ENCODE measurements around the gene CLEC5A. TPM values are rescaled to one million over a fixed set of nuclear protein-coding genes. Genes with fewer than 3 reads are reported as not detected.

CLEC5A gene
- total RNA-seq, 4 donors from 2014 or later: 1.6 to 3.8 (median 2.9) TPM

DNA sequence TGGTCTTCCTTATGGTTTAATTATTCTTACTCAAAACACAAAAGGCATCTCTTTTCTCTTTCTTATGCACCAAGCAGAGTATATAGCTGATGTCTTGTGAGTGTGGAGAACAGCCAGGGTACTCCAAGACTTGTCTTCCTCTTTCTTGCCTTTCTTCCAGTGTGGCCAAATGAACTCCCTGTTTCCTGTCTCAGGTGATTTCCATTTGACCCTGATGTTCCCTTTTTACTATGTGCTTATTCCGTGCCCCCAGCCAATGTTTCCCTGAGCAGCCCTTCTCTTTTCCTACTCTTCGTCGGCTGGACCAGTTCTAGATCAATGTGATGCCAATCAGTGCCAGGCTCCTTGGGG, 18.0 kb downstream of the CLEC5A start:
- TF ChIP-seq, protein P1, sequence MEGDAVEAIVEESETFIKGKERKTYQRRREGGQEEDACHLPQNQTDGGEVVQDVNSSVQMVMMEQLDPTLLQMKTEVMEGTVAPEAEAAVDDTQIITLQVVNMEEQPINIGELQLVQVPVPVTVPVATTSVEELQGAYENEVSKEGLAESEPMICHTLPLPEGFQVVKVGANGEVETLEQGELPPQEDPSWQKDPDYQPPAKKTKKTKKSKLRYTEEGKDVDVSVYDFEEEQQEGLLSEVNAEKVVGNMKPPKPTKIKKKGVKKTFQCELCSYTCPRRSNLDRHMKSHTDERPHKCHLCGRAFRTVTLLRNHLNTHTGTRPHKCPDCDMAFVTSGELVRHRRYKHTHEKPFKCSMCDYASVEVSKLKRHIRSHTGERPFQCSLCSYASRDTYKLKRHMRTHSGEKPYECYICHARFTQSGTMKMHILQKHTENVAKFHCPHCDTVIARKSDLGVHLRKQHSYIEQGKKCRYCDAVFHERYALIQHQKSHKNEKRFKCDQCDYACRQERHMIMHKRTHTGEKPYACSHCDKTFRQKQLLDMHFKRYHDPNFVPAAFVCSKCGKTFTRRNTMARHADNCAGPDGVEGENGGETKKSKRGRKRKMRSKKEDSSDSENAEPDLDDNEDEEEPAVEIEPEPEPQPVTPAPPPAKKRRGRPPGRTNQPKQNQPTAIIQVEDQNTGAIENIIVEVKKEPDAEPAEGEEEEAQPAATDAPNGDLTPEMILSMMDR (IDR thresholded peaks at IDR 0.05): no peak
- TF ChIP-seq POLR2A (IDR thresholded peaks at IDR 0.05): no peak
- 78 to 80% methylated on average over 3 of the region's 3 CpGs for WGBS, 2 donors
- DNase-seq (ENCODE audit: low spot score in 2 of 2): no peak
- intact Hi-C loops (cut with DNase I; ENCODE audit: low total_unique reads): no loop called here
- H3K4me3 ChIP-seq (ENCODE audit: low read depth, poor library complexity, severe bottlenecking): no peak overlapping the region

DNA sequence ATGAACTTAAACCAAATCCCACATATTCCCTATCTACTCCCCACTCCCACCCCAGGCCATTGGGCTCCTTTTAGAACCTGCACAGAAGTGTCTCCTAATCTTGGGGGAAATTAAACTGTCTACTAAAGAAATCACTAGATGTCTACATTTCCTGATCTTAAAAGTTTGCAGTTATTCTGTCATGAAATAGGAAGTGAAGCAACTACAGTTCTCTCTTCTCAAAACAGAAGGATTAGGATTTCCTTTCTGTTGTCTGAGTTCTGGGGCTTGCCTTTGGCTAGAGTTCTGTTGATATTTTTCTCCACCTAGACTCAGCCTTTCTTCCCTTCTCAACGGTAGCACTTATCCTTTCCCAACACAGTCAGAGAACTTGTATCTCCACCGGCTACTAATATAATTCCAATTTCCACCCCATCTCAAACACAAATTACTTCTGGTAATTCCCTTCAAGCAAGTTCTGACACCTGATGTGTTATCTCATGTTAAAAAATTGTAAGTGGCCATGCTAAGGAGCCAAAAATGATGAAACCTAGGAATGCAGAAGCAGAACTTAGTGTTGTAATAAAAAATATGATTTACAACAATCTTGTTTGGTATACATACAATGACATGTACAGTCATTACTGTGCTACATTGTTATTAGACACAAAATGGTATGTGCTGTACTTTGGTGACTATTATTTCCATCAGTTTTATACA, 18.5 kb downstream of the CLEC5A start:
- H3K4me3 ChIP-seq (ENCODE audit: low read depth, poor library complexity, severe bottlenecking): no peak overlapping the region
- no peak for TF ChIP-seq POLR2A (IDR thresholded peaks at IDR 0.05)
- TF ChIP-seq, protein P1 (IDR thresholded peaks at IDR 0.05): no peak
- no peak for DNase-seq (ENCODE audit: low spot score in 2 of 2)
- intact Hi-C loops (cut with DNase I; ENCODE audit: low total_unique reads): no loop called here
- WGBS, 2 donors: 57 to 64% methylated on average over 2 of the region's 2 CpGs

DNA sequence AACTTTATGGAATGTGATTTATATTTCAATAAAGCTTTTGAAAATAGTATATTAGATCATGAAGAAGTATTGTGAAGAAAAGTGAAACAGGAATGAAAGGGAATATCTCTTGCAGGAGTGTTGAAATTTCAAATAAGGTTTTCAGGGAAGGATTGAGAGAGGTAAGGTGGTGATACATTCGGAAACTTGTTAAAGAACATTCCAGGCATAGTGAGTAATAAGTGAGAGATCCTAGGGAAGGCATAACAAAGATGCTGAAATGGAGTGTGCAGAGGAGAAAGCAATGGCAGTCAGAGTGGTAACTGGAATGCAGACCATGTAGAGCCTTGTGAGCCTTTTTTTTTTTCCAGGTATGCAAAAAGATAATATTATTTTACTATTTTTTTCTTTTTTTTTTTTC, 26.5 kb downstream of the CLEC5A start:
- no peak for DNase-seq (ENCODE audit: low spot score in 2 of 2)
- H3K4me3 ChIP-seq (ENCODE audit: low read depth, poor library complexity, severe bottlenecking): no peak overlapping the region
- intact Hi-C loops (cut with DNase I; ENCODE audit: low total_unique reads): no loop called here
- TF ChIP-seq, protein P1 (IDR thresholded peaks at IDR 0.05): no peak
- no peak for TF ChIP-seq POLR2A (IDR thresholded peaks at IDR 0.05)
- WGBS, 2 donors: 75 to 95% methylated on average over 1 of the region's 1 CpG

DNA sequence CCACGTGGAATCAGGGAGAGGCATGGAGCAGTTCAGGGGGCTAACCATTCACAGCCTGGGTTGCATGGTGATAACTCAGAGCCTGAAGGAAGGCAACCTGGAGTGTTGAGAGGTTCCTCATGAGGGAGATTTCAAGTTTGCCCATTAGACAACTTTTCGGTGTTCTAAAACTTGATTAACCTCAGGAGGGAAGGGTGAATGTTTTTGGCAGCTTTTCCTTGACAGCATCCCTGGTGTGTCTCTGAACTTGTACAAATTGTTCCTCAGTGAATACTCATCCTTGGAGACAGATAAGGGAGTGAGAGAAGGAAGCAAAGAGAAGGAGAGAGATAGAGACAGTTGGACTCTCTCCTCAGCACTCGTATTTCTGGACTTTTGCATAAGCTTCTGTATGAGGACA, 30.7 kb downstream of the CLEC5A start, which contains the start of gene OR9A4:
TSS of gene OR9A4 (plus strand) at position 301 of the 400 bp plus-strand sequence. CDS start 2,477 bp downstream, outside the sequence.
- DNase-seq (ENCODE audit: low spot score in 2 of 2): no peak
- H3K4me3 ChIP-seq (ENCODE audit: low read depth, poor library complexity, severe bottlenecking): no peak within 1 kb of the TSS
- no peak for TF ChIP-seq POLR2A (IDR thresholded peaks at IDR 0.05)
- TF ChIP-seq, protein P1 (IDR thresholded peaks at IDR 0.05): no peak
- intact Hi-C loops (cut with DNase I; ENCODE audit: low total_unique reads): no loop called here
- 72 to 83% methylated on average over 3 of the region's 3 CpGs for WGBS, 2 donors

DNA sequence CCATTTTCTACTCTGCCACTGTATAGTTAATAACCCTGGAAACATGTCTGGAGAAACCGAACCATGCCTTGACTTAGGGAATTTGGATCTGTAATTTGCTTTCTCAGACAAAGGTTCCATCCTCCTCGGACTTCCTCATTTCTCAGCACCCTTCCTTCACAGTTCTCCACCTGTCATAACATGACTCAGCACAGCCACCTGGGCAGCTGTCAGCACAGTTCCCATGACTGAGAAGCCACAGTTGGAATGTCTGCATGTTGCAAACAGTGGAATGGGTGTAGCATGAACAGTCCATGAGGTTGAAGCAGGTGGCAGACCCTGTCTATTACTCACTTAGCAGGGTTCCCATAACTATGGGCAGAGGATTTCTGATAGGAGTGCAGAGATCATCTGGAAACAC, 31.2 kb downstream of the CLEC5A start:
- no peak overlapping the region for H3K4me3 ChIP-seq (ENCODE audit: low read depth, poor library complexity, severe bottlenecking)
- intact Hi-C loops (cut with DNase I; ENCODE audit: low total_unique reads): no loop called here
- TF ChIP-seq, protein P1 (IDR thresholded peaks at IDR 0.05): no peak
- TF ChIP-seq POLR2A (IDR thresholded peaks at IDR 0.05): no peak
- no peak for DNase-seq (ENCODE audit: low spot score in 2 of 2)
- WGBS, 2 donors: 44 to 67% methylated on average over 2 of the region's 2 CpGs

DNA sequence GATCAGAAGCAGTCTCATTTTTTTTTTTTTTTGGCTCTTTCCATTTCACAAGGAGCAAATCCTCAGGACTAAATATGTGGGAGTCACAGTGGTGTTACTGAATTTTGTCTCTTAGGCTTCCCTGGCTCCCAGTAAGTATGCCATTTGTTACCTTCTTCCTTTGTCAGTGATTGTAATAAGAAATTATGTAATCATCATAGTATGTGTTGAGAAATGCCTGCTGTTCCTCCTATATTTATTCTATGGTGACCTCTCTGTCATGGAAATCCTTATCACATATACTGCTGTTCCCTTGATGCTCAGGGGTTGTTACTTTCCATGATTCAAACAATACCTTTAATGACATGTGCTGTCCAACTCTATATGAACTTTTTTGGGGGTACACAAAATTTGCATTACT, 35.4 kb downstream of the CLEC5A start:
- H3K4me3 ChIP-seq (ENCODE audit: low read depth, poor library complexity, severe bottlenecking): no peak overlapping the region
- TF ChIP-seq, protein P1 (IDR thresholded peaks at IDR 0.05): no peak
- no peak for TF ChIP-seq POLR2A (IDR thresholded peaks at IDR 0.05)
- intact Hi-C loops (cut with DNase I; ENCODE audit: low total_unique reads): no loop called here
- no peak for DNase-seq (ENCODE audit: low spot score in 2 of 2)

Measured in lower leg skin (tissue), 4 donors.